Testis (tissue), 3 donors: Measurements from ENCODE around the gene TOX3. TPM values are rescaled to one million over a fixed set of nuclear protein-coding genes. Genes with fewer than 3 reads are reported as not detected.

ENCODE experiments used
- DNase-seq: peaks from one replicate; pipeline ENCODE4 v3.0.0-alpha.2; 2019
- H3K27ac ChIP-seq, 2 donors: fragments of 200-600 bp; sonication (generic); one replicate each; pipeline ENCODE4 v1.5.1; 2019
- H3K27me3 ChIP-seq: fragments of 200-600 bp; sonication (generic); one replicate; pipeline ENCODE4 v1.5.1; 2019
- H3K36me3 ChIP-seq: fragments of 200-600 bp; sonication (generic); one replicate; pipeline ENCODE4 v1.5.1; 2017; ENCODE audit warnings: low read depth; ENCODE audit errors: missing control alignments
- H3K4me1 ChIP-seq: fragments of 200-600 bp; sonication (generic); one replicate; pipeline ENCODE4 v1.5.1; 2019
- H3K4me3 ChIP-seq, 2 donors: fragments of 200-600 bp; sonication (generic); one replicate each; pipeline ENCODE4 v1.5.1; 2017 to 2019
- H3K9me3 ChIP-seq: fragments of 200-600 bp; sonication (generic); one replicate; pipeline ENCODE4 v1.5.1; 2017
- CTCF ChIP-seq, 3 experiments: fragments of 450-650 bp in 2 of 3; fragments of 200-600 bp in 1 of 3; sonication (generic) in 1 of 3; IDR thresholded peaks; one replicate each; pipeline ENCODE4 v1.5.1; 2016 to 2019; ENCODE audit warnings: antibody characterized with exemption in 3 of 3, mild to moderate bottlenecking in 2 of 3, moderate library complexity in 1 of 3
- POLR2A ChIP-seq: fragments of 450-650 bp; IDR thresholded peaks from one replicate; pipeline ENCODE4 v1.6.1; 2017; ENCODE audit warnings: antibody characterized with exemption, mild to moderate bottlenecking, moderate library complexity
- WGBS, 2 donors: methylation state at CpG; one replicate each; pipeline ENCODE4 v1.1.5; 2018; 5-methylcytosine and 5-hydroxymethylcytosine counted together
- intact Hi-C: fragments of 100-400 bp; cut with DNase I; formaldehyde crosslinking; loops from one replicate; pipeline ENCODE4 v1.15.1; 2023; ENCODE audit warnings: low total_unique reads
- polyA plus RNA-seq: library from polyadenylated mRNA; stranded (reverse); fragments of 350-450 nt; fragmentation: Illumina TruSeq; extraction: RNeasy Lipid Tissue Mini Kit (QIAGEN cat#74804); gene quantifications from one replicate; pipeline ENCODE4 v1.2.3, GENCODE V29; 2014; ENCODE audit warnings: low read depth, low replicate concordance; ENCODE audit not compliant: insufficient read depth
- total RNA-seq, 2 donors: library from RNA; depleted of rRNA; stranded (reverse); fragments of >200 nt; gene quantifications; one replicate each; pipeline ENCODE4 v1.2.3, GENCODE V29; 2016

Gene TOX3
- total and polyA plus RNA-seq, 3 donors from 2014 or later: 0.25 to 1.1 (median 0.87) TPM

GRCh38 chr16:52446080-52446479 is 100.9 kb downstream of the TOX3 start:
- Histone ChIP-seq H3K4me1 (no peaks in the 10 kb centered on the region), H3K9me3 (no peaks in the 10 kb centered on the region), H3K36me3 (no peaks in the 10 kb centered on the region), H3K27me3 (no peaks in the 10 kb centered on the region), H3K4me3 (no peak overlapping the region), H3K27ac (no peak overlapping the region)
- intact Hi-C loops: no loop called here
- WGBS, 2 donors: 43 to 53% methylated on average over 4 of the region's 4 CpGs
- no peak for TF ChIP-seq CTCF (IDR thresholded peaks at IDR 0.05)
- no peak for TF ChIP-seq POLR2A
- DNase-seq: no peak

- H3K9me3 ChIP-seq: no peaks in the 10 kb centered on the region
- intact Hi-C loops: no loop called here
- H3K27ac ChIP-seq: no peak overlapping the region
- H3K4me1 ChIP-seq: no peaks in the 10 kb centered on the region
- H3K36me3 ChIP-seq: no peaks in the 10 kb centered on the region
- no peak for TF ChIP-seq CTCF (IDR thresholded peaks at IDR 0.05)
- TF ChIP-seq POLR2A: no peak
- H3K4me3 ChIP-seq: no peak overlapping the region
- WGBS, 2 donors: 93 to 95% methylated on average over 3 of the region's 3 CpGs
- no peak for DNase-seq
- no peaks in the 10 kb centered on the region for H3K27me3 ChIP-seq
Measured at GRCh38 chr16:52441886-52442285, 105.1 kb downstream of the TOX3 start.

- Histone ChIP-seq H3K4me3 (no peak overlapping the region), H3K27ac (no peak overlapping the region), H3K27me3 (no peaks in the 10 kb centered on the region), H3K9me3 (no peaks in the 10 kb centered on the region), H3K36me3 (no peaks in the 10 kb centered on the region), H3K4me1 (no peaks in the 10 kb centered on the region)
- intact Hi-C loops: no loop called here
- 87 to 97% methylated on average over 2 of the region's 2 CpGs for WGBS, 2 donors
- DNase-seq: no peak
- TF ChIP-seq CTCF (IDR thresholded peaks at IDR 0.05) (no peak), POLR2A (no peak)
Measured at GRCh38 chr16:52440248-52440647, 106.7 kb downstream of the TOX3 start.

GRCh38 chr16:52439750-52440149 is 107.2 kb downstream of the TOX3 start:
- TF ChIP-seq CTCF (IDR thresholded peaks at IDR 0.05) (no peak), POLR2A (no peak)
- Histone ChIP-seq H3K36me3 (no peaks in the 10 kb centered on the region), H3K27ac (no peak overlapping the region), H3K4me3 (no peak overlapping the region), H3K4me1 (no peaks in the 10 kb centered on the region), H3K27me3 (no peaks in the 10 kb centered on the region), H3K9me3 (no peaks in the 10 kb centered on the region)
- 87 to 88% methylated on average over 5 of the region's 5 CpGs for WGBS, 2 donors
- intact Hi-C loops: no loop called here
- no peak for DNase-seq

GRCh38 chr16:52439171-52439701 is 107.7 kb downstream of the TOX3 start:
- intact Hi-C loops: no loop called here
- H3K9me3 ChIP-seq: no peaks in the 10 kb centered on the region
- no peaks in the 10 kb centered on the region for H3K36me3 ChIP-seq
- no peak overlapping the region for H3K27ac ChIP-seq
- H3K4me1 ChIP-seq: no peaks in the 10 kb centered on the region
- DNase-seq: no peak
- H3K27me3 ChIP-seq: no peaks in the 10 kb centered on the region
- TF ChIP-seq POLR2A (no peak), CTCF (IDR thresholded peaks at IDR 0.05) (no peak)
- 83 to 88% methylated on average over 8 to 11 of the region's 11 CpGs for WGBS, 2 donors
- no peak overlapping the region for H3K4me3 ChIP-seq
